Endothelial cell of umbilical vein (primary cell): Measurements from ENCODE around the gene CRYBB2. TPM values are rescaled to one million over a fixed set of nuclear protein-coding genes. Genes with fewer than 3 reads are reported as not detected.

ENCODE experiments used
- BruUV-seq: library from RNA; stranded (reverse); fragments of 400-500 nt; replicated peaks from 2 replicates; lab custom pipeline; 2021; lab: Mats Ljungman, UMichigan
- CTCF ChIA-PET: fragments of 300-600, 350-600 bp; sonication (Branson Sonifier 250); formaldehyde crosslinking; loops from one replicate; lab custom pipeline; 2021; ENCODE audit warnings: antibody characterized with exemption, inconsistent platforms; lab: Charles Lee
- POLR2A ChIA-PET: fragments of 300-600, 350-600 bp; sonication (Branson Sonifier 250); formaldehyde crosslinking; loops from one replicate; lab custom pipeline; 2021; ENCODE audit warnings: antibody characterized with exemption, inconsistent platforms; lab: Charles Lee
- DNase-seq: peaks from one replicate; pipeline ENCODE4 v3.0.0-alpha.2; 2011; ENCODE audit warnings: low read depth, low spot score
- FAIRE-seq: peaks from 2 replicates; lab custom pipeline; 2011; peaks lifted over from hg19 to GRCh38; lab: Jason Lieb, UNC
- H2AFZ ChIP-seq: 2 replicates; pipeline ENCODE4 v1.6.0; 2012; ENCODE audit warnings: low read depth, low read length, control low read depth, inconsistent platforms
- H3K27ac ChIP-seq: 2 replicates; pipeline ENCODE4 v1.5.1; 2011; ENCODE audit warnings: low read depth, mild to moderate bottlenecking, control low read depth, low read length, moderate library complexity; ENCODE audit not compliant: insufficient read depth
- H3K27me3 ChIP-seq, 2 experiments: 2 replicates each; pipeline versions ENCODE4 v1.6.0 to v1.6.1; 2011; ENCODE audit warnings: low read length in 2 of 2, mixed read lengths in 1 of 2; ENCODE audit not compliant: control insufficient read depth in 2 of 2, insufficient read depth in 2 of 2
- H3K36me3 ChIP-seq, 2 experiments: 2 replicates in 1 of 2; 3 replicates in 1 of 2; pipeline ENCODE4 v1.5.1; 2011; ENCODE audit warnings: low read length in 2 of 2, mild to moderate bottlenecking in 1 of 2, moderate library complexity in 1 of 2; ENCODE audit not compliant: control insufficient read depth in 2 of 2, insufficient read depth in 2 of 2; ENCODE audit errors: extremely low read depth in 1 of 2
- H3K4me1 ChIP-seq: 3 replicates; pipeline ENCODE4 v1.5.1; 2011; ENCODE audit warnings: mild to moderate bottlenecking, low read length; ENCODE audit not compliant: control insufficient read depth, insufficient read depth; ENCODE audit errors: extremely low read depth
- H3K4me2 ChIP-seq: 2 replicates; pipeline ENCODE4 v1.6.1; 2011; ENCODE audit warnings: low read length, control low read depth, mixed read lengths; ENCODE audit not compliant: insufficient read depth
- H3K4me3 ChIP-seq, 3 experiments: fragments of 200-600 bp in 1 of 3; sonication (generic), shearing (Covaris generic) in 1 of 3; replicated peaks in 1 of 3; 2 replicates each; pipeline ENCODE4 v1.5.1; 2011 to 2016; ENCODE audit warnings: control low read depth in 3 of 3, low read length in 3 of 3, mild to moderate bottlenecking in 2 of 3, inconsistent platforms in 1 of 3, low read depth in 1 of 3, moderate library complexity in 1 of 3; ENCODE audit not compliant: insufficient read depth in 1 of 3
- H3K79me2 ChIP-seq: 2 replicates; pipeline ENCODE4 v1.6.0; 2012; ENCODE audit warnings: low read length, inconsistent platforms; ENCODE audit not compliant: control insufficient read depth, insufficient read depth
- H3K9ac ChIP-seq: replicated peaks from 2 replicates; pipeline ENCODE3; 2011; ENCODE audit warnings: low read length, control low read depth; ENCODE audit not compliant: insufficient read depth; ENCODE audit errors: extremely low read depth
- H3K9me1 ChIP-seq: replicated peaks from 3 replicates; pipeline ENCODE4 v1.6.0; 2011; ENCODE audit warnings: mild to moderate bottlenecking, low read length; ENCODE audit not compliant: control insufficient read depth, insufficient read depth; ENCODE audit errors: extremely low read depth
- H3K9me3 ChIP-seq: replicated peaks from 2 replicates; pipeline ENCODE4 v1.5.1; 2012; ENCODE audit warnings: low read length, inconsistent platforms; ENCODE audit not compliant: control insufficient read depth, insufficient read depth
- H4K20me1 ChIP-seq: replicated peaks from 2 replicates; pipeline ENCODE3; 2011; ENCODE audit warnings: mild to moderate bottlenecking, low read length; ENCODE audit not compliant: control insufficient read depth, insufficient read depth; ENCODE audit errors: extremely low read depth
- EZH2 ChIP-seq: IDR thresholded peaks from 2 replicates; pipeline ENCODE4 v1.6.1; 2012; ENCODE audit warnings: borderline replicate concordance, low read depth, mild to moderate bottlenecking, moderate library complexity, low read length, inconsistent platforms; ENCODE audit not compliant: severe bottlenecking
- FOS ChIP-seq: IDR thresholded peaks from 2 replicates; pipeline ENCODE4 v1.6.1; 2011; ENCODE audit warnings: mild to moderate bottlenecking, low read length, moderate library complexity, borderline replicate concordance; ENCODE audit not compliant: insufficient read depth
- GATA2 ChIP-seq: IDR thresholded peaks from 2 replicates; pipeline ENCODE4 v1.7.0; 2011; ENCODE audit warnings: low read depth, mild to moderate bottlenecking, moderate library complexity, mixed read lengths, low read length; ENCODE audit not compliant: insufficient read length, insufficient read depth
- JUN ChIP-seq: IDR thresholded peaks from 2 replicates; pipeline ENCODE4 v1.6.1; 2011; ENCODE audit warnings: borderline replicate concordance, low read depth; ENCODE audit not compliant: insufficient read length, insufficient read depth
- MYC ChIP-seq: IDR thresholded peaks from one replicate; pipeline ENCODE4 v1.6.1; 2011; ENCODE audit warnings: mild to moderate bottlenecking, low read depth, low read length
- POLR2A ChIP-seq: IDR thresholded peaks from 2 replicates; pipeline ENCODE4 v1.6.1; 2012; ENCODE audit warnings: low read depth, mild to moderate bottlenecking, control low read depth, low read length
- POLR2AphosphoS5 ChIP-seq: IDR thresholded peaks from 2 replicates; pipeline ENCODE4 v1.6.1; 2012; ENCODE audit warnings: low read depth, mild to moderate bottlenecking, control low read depth, low read length, moderate library complexity; ENCODE audit not compliant: insufficient read depth
- dilution Hi-C: fragments of 300-500 bp; cut with MboI; formaldehyde crosslinking; loops from one replicate; pipeline ENCODE4 v1.15.0; 2019; ENCODE audit warnings: low sequenced_read_pairs; ENCODE audit not compliant: extremely low pct_ligation_motif_present
- intact Hi-C: fragments of 100-400 bp; cut with micrococcal nuclease; formaldehyde crosslinking; loops from one replicate; pipeline ENCODE4 v1.10.0; 2022
- polyA plus RNA-seq, 4 experiments: library from polyadenylated mRNA; depleted of rRNA in 3 of 4; stranded (reverse) in 3 of 4; unstranded in 1 of 4; fragments of >200 nt; gene quantifications; 2 replicates each; pipeline versions ENCODE4 v1.2.1 to v1.2.3, GENCODE V29; 2011 to 2012; ENCODE audit warnings: missing spikeins in 1 of 4
- total RNA-seq: library from RNA; stranded (reverse); gene quantifications from 2 replicates; pipeline ENCODE4 v1.2.3, GENCODE V29; 2021
- TF ChIP-seq, protein P1 (sequence below), 2 donors: IDR thresholded peaks; 1 replicate in 1 of 2; 2 replicates in 1 of 2; pipeline ENCODE4 v1.5.1; 2011; ENCODE audit warnings: low read length in 2 of 2, mild to moderate bottlenecking in 2 of 2, moderate library complexity in 2 of 2, control low read depth in 1 of 2, inconsistent platforms in 1 of 2, low read depth in 1 of 2; ENCODE audit not compliant: insufficient read depth in 1 of 2; ENCODE audit errors: extremely low read depth in 1 of 2
- TF ChIP-seq, protein P2 (sequence below): IDR thresholded peaks from 2 replicates; pipeline ENCODE4 v1.6.1; 2011; ENCODE audit not compliant: insufficient read depth, insufficient read length

CRYBB2 gene
- total and polyA plus RNA-seq, 2 donors (not counting 3 experiments of a cell fraction or from before 2014, with no cell fraction given): 0.36 to 1.4 TPM

GRCh38 chr22:25176175-25176574 lies 43.3 kb upstream of the CRYBB2 start:
- Histone ChIP-seq H3K9me1 (no peaks in the 10 kb centered on the region), H3K79me2 (no peaks in the 10 kb centered on the region), H2AFZ (no peak overlapping the region), H3K27ac (no peak overlapping the region), H3K36me3 (peaks cover 18 to 36% of the 10 kb centered on the region in 2 experiments), H3K4me3 (no peak overlapping the region), H3K9me3 (no peaks in the 10 kb centered on the region), H3K27me3 (no peaks in the 10 kb centered on the region), H3K4me2 (no peak overlapping the region), H4K20me1 (no peaks in the 10 kb centered on the region), H3K4me1 (no peaks in the 10 kb centered on the region), H3K9ac (no peak overlapping the region)
- TF ChIP-seq, protein P1, sequence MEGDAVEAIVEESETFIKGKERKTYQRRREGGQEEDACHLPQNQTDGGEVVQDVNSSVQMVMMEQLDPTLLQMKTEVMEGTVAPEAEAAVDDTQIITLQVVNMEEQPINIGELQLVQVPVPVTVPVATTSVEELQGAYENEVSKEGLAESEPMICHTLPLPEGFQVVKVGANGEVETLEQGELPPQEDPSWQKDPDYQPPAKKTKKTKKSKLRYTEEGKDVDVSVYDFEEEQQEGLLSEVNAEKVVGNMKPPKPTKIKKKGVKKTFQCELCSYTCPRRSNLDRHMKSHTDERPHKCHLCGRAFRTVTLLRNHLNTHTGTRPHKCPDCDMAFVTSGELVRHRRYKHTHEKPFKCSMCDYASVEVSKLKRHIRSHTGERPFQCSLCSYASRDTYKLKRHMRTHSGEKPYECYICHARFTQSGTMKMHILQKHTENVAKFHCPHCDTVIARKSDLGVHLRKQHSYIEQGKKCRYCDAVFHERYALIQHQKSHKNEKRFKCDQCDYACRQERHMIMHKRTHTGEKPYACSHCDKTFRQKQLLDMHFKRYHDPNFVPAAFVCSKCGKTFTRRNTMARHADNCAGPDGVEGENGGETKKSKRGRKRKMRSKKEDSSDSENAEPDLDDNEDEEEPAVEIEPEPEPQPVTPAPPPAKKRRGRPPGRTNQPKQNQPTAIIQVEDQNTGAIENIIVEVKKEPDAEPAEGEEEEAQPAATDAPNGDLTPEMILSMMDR (IDR thresholded peaks at IDR 0.05; ENCODE audit: extremely low read depth in 1 of 2, insufficient read depth in 1 of 2, low read depth in 1 of 2, low read length in 2 of 2): no peak
- TF ChIP-seq MYC (no peak), JUN (no peak), EZH2 (no peak), POLR2AphosphoS5 (no peak), POLR2A (no peak), FOS (no peak), GATA2 (no peak)
- TF ChIP-seq, protein P2, sequence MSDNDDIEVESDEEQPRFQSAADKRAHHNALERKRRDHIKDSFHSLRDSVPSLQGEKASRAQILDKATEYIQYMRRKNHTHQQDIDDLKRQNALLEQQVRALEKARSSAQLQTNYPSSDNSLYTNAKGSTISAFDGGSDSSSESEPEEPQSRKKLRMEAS: no peak
- ChIA-PET CTCF (interaction anchor here (0.9 to 1.9 kb wide), 5 partner anchors 11 to 225 kb away, joined by 3 to 7 read pairs (median 4); no protein-coding TSS in a partner anchor), POLR2A (no interaction called here)
- dilution Hi-C loops: no loop called here
- BruUV-seq: no TSS peak
- peak; percentile 48 for FAIRE-seq
- no peak for DNase-seq
- intact Hi-C loops: no loop called here
